K562 (cell line): ENCODE measurements around the gene TFEB. TPM values are rescaled to one million over a fixed set of nuclear protein-coding genes. Genes with fewer than 3 reads are reported as not detected.
A peak's percentile ranks its signal among the peaks of the same experiment; 100 is the strongest.

Experiments used
- E2F3 ChIP-seq: fragments of 250-450 bp; sonication (Bioruptor Pico); IDR thresholded peaks from 2 replicates; pipeline ENCODE4 v1.4.0; 2020; ENCODE audit warnings: mild to moderate bottlenecking
- ELF2 ChIP-seq: fragments of 250-450 bp; sonication (Bioruptor Pico); IDR thresholded peaks from 2 replicates; pipeline ENCODE4 v1.5.0; 2021; ENCODE audit warnings: mild to moderate bottlenecking
- GABPB2 ChIP-seq: fragments of 250-450 bp; sonication (Bioruptor Pico); conservative IDR thresholded peaks from 2 replicates; pipeline ENCODE4 v1.5.1; 2021; ENCODE audit warnings: mild to moderate bottlenecking
- KAT7 ChIP-seq: sonication (generic); formaldehyde crosslinking; IDR thresholded peaks from 2 replicates; pipeline ENCODE4 v1.8.0; 2022; ENCODE audit warnings: missing genetic modification reagents, mild to moderate bottlenecking, borderline replicate concordance
- MAFF ChIP-seq: IDR thresholded peaks from 2 replicates; pipeline ENCODE4 v1.6.1; 2012; ENCODE audit warnings: low read length, improper control_type of control experiment
- MYC ChIP-seq, 2 experiments: fragments of 250-450 bp in 1 of 2; sonication (Bioruptor Pico) in 1 of 2; IDR thresholded peaks; 2 replicates each; pipeline versions ENCODE4 v1.5.1 to v1.6.1; 2012 to 2021; ENCODE audit warnings: low read depth in 2 of 2, borderline replicate concordance in 1 of 2, improper control_type of control experiment in 1 of 2, low read length in 1 of 2, mild to moderate bottlenecking in 1 of 2, moderate library complexity in 1 of 2
- RBM25 ChIP-seq: fragments of 200-400 bp; formaldehyde crosslinking; IDR thresholded peaks from 2 replicates; pipeline ENCODE4 v1.6.1; 2018; ENCODE audit warnings: low read length, low read depth, moderate library complexity; ENCODE audit not compliant: severe bottlenecking
- RBM34 ChIP-seq: fragments of 200-400 bp; formaldehyde crosslinking; IDR thresholded peaks from 2 replicates; pipeline ENCODE4 v1.6.1; 2018; ENCODE audit warnings: low read length, borderline replicate concordance; ENCODE audit not compliant: insufficient read depth
- TCF7 ChIP-seq: sonication (generic); IDR thresholded peaks from 2 replicates; pipeline ENCODE4 v1.6.1; 2016; ENCODE audit warnings: antibody characterized with exemption, borderline replicate concordance
- TRIM24 ChIP-seq, 2 experiments: fragments of 450-650 bp; IDR thresholded peaks; 2 replicates each; pipeline ENCODE4 v1.6.1; 2016
- polyA plus RNA-seq, 8 experiments: library from polyadenylated mRNA; depleted of rRNA in 4 of 8; stranded (reverse) in 5 of 8; unstranded in 3 of 8; fragments of >200 nt; fragmentation: Nextera tagmentation in 2 of 8; fragmentation: Illumina TruSeq in 1 of 8; extraction: Ambion mirVana in 2 of 8; extraction: Trizol in 1 of 8; gene quantifications; 2 replicates each; pipeline versions ENCODE4 v1.2.1 to v1.2.3, GENCODE V29; 2011 to 2014; ENCODE audit warnings: inconsistent platforms in 1 of 8, missing spikeins in 1 of 8
- total RNA-seq, 7 experiments: library from RNA; depleted of rRNA in 6 of 7; stranded (reverse); fragments of >200 nt in 6 of 7; fragmentation: Illumina TruSeq in 2 of 7; extraction: Trizol in 2 of 7; gene quantifications; 2 replicates each; pipeline versions ENCODE4 v1.2.1 to v1.2.3, GENCODE V29; 2011 to 2021; ENCODE audit warnings: low replicate concordance in 1 of 7
- TF ChIP-seq, protein P1 (sequence below), 2 experiments: fragments of 250-450 bp in 1 of 2; fragments of 450-650 bp in 1 of 2; sonication (Bioruptor Pico) in 1 of 2; IDR thresholded peaks; 2 replicates each; pipeline versions ENCODE4 v1.6.1 to v1.8.0; 2016 to 2021; ENCODE audit warnings: mild to moderate bottlenecking in 2 of 2, moderate library complexity in 2 of 2, missing compliant biosample characterization in 1 of 2, missing genetic modification characterization in 1 of 2
- TF ChIP-seq, protein P2 (sequence below), 2 experiments: fragments of 450-650 bp in 1 of 2; sonication (generic) in 1 of 2; formaldehyde crosslinking; conservative IDR thresholded peaks; 2 replicates each; pipeline versions ENCODE4 v1.4.0 to v1.8.1; 2020 to 2022; ENCODE audit warnings: mild to moderate bottlenecking in 1 of 2, missing genetic modification reagents in 1 of 2
- TF ChIP-seq, protein P3 (sequence below): fragments of 250-450 bp; sonication (Bioruptor Pico); IDR thresholded peaks from 2 replicates; pipeline ENCODE4 v1.5.0; 2020; ENCODE audit warnings: mild to moderate bottlenecking, borderline replicate concordance
- TF ChIP-seq, protein P4 (sequence below): fragments of 450-650 bp; IDR thresholded peaks from 2 replicates; pipeline ENCODE4 v1.7.1; 2018; ENCODE audit warnings: mild to moderate bottlenecking, low read depth; ENCODE audit not compliant: partially characterized antibody
- TF ChIP-seq, protein P5 (sequence below): IDR thresholded peaks from 2 replicates; pipeline ENCODE4 v1.6.1; 2016; ENCODE audit warnings: missing genetic modification characterization, missing compliant biosample characterization

Gene TFEB
- total and polyA plus RNA-seq, 9 of the 15 experiments (the other 6 are each of a cell fraction or from before 2014, with no cell fraction given): 0.04 to 4.7 (median 2.0) TPM

DNA sequence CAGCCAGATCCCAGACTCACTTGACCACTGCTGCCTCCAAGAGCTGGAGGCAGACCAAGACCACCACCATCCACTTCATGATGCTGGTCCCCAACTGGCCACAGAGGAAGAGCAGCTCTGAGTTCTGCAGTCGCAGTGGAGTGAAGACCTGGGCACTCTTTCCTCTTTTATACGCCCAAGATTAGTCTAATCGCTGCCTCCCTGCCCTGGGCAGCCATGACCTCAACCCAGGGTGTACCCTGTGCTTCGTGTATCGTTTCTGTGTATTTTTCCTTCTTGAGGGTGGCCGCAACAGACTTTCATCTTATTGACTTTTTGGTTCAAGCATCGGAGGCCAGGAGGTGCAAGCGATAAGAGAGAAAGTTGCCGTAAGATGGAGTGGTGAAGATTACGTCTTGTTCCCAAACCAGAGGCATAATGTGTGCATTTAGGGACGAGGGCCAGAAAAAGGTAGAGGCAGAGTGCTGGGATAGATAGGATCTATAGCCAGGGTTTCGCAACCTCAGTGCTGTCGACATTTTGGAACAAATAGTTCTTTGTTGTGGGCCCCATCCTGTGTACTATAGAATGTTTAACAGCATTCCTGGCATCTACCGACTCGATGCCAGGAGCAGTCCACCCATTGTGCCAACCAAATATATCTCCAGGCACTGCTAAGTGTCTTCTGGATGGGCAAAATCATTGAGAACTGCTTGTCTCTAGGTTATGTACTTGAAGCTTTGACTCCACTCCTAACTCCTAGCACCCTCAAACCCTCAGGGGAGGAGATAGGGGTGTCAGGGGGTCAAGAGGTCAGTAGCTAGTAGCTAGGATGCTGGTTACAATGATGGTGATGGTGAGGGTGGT lies 12.1 kb upstream of the TFEB start, which contains the start of gene PGC (continued):
- TF ChIP-seq KAT7 (CRISPR knock-in tag) (no peak), TRIM24 (IDR thresholded peaks at IDR 0.05) (peak; percentile 52 to 81; a peak in 3 of 4 replicates), RBM25 (no peak), MAFF (no peak), E2F3 (CRISPR knock-in tag) (no peak), MYC (IDR thresholded peaks at IDR 0.05; ENCODE audit: low read depth, low read length) (peak; percentile 13; the same call in 1 of the 2 replicates), MYC (CRISPR knock-in tag; IDR thresholded peaks at IDR 0.05; ENCODE audit: borderline replicate concordance, low read depth) (no peak), GABPB2 (no peak), ELF2 (no peak), TCF7 (no peak), RBM34 (no peak)
- TF ChIP-seq, protein P1, sequence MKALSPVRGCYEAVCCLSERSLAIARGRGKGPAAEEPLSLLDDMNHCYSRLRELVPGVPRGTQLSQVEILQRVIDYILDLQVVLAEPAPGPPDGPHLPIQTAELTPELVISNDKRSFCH (CRISPR knock-in tag; IDR thresholded peaks at IDR 0.05): no peak
- TF ChIP-seq, protein P1 (tag; IDR thresholded peaks at IDR 0.05): 0 out of 2 replicates have a peak, but pooled peaks have one; percentile 30
- TF ChIP-seq, protein P2, sequence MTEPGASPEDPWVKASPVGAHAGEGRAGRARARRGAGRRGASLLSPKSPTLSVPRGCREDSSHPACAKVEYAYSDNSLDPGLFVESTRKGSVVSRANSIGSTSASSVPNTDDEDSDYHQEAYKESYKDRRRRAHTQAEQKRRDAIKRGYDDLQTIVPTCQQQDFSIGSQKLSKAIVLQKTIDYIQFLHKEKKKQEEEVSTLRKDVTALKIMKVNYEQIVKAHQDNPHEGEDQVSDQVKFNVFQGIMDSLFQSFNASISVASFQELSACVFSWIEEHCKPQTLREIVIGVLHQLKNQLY (CRISPR knock-in tag; conservative IDR thresholded peaks at IDR 0.05): no peak
- TF ChIP-seq, protein P3, sequence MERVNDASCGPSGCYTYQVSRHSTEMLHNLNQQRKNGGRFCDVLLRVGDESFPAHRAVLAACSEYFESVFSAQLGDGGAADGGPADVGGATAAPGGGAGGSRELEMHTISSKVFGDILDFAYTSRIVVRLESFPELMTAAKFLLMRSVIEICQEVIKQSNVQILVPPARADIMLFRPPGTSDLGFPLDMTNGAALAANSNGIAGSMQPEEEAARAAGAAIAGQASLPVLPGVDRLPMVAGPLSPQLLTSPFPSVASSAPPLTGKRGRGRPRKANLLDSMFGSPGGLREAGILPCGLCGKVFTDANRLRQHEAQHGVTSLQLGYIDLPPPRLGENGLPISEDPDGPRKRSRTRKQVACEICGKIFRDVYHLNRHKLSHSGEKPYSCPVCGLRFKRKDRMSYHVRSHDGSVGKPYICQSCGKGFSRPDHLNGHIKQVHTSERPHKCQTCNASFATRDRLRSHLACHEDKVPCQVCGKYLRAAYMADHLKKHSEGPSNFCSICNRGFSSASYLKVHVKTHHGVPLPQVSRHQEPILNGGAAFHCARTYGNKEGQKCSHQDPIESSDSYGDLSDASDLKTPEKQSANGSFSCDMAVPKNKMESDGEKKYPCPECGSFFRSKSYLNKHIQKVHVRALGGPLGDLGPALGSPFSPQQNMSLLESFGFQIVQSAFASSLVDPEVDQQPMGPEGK (CRISPR knock-in tag): no peak
- TF ChIP-seq, protein P4, sequence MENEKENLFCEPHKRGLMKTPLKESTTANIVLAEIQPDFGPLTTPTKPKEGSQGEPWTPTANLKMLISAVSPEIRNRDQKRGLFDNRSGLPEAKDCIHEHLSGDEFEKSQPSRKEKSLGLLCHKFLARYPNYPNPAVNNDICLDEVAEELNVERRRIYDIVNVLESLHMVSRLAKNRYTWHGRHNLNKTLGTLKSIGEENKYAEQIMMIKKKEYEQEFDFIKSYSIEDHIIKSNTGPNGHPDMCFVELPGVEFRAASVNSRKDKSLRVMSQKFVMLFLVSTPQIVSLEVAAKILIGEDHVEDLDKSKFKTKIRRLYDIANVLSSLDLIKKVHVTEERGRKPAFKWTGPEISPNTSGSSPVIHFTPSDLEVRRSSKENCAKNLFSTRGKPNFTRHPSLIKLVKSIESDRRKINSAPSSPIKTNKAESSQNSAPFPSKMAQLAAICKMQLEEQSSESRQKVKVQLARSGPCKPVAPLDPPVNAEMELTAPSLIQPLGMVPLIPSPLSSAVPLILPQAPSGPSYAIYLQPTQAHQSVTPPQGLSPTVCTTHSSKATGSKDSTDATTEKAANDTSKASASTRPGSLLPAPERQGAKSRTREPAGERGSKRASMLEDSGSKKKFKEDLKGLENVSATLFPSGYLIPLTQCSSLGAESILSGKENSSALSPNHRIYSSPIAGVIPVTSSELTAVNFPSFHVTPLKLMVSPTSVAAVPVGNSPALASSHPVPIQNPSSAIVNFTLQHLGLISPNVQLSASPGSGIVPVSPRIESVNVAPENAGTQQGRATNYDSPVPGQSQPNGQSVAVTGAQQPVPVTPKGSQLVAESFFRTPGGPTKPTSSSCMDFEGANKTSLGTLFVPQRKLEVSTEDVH: no peak
- TF ChIP-seq, protein P5, sequence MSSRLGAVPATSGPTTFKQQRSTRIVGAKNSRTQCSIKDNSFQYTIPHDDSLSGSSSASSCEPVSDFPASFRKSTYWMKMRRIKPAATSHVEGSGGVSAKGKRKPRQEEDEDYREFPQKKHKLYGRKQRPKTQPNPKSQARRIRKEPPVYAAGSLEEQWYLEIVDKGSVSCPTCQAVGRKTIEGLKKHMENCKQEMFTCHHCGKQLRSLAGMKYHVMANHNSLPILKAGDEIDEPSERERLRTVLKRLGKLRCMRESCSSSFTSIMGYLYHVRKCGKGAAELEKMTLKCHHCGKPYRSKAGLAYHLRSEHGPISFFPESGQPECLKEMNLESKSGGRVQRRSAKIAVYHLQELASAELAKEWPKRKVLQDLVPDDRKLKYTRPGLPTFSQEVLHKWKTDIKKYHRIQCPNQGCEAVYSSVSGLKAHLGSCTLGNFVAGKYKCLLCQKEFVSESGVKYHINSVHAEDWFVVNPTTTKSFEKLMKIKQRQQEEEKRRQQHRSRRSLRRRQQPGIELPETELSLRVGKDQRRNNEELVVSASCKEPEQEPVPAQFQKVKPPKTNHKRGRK (tag): no peak
